Measurements from ENCODE around the gene SLC29A1. TPM values are rescaled to one million over a fixed set of nuclear protein-coding genes. Genes with fewer than 3 reads are reported as not detected.

Gene SLC29A1
- total and polyA plus RNA-seq, 2 of the 8 experiments (the other 6 are each of a cell fraction or from before 2014, with no cell fraction given) = 187 to 558 TPM

DNA sequence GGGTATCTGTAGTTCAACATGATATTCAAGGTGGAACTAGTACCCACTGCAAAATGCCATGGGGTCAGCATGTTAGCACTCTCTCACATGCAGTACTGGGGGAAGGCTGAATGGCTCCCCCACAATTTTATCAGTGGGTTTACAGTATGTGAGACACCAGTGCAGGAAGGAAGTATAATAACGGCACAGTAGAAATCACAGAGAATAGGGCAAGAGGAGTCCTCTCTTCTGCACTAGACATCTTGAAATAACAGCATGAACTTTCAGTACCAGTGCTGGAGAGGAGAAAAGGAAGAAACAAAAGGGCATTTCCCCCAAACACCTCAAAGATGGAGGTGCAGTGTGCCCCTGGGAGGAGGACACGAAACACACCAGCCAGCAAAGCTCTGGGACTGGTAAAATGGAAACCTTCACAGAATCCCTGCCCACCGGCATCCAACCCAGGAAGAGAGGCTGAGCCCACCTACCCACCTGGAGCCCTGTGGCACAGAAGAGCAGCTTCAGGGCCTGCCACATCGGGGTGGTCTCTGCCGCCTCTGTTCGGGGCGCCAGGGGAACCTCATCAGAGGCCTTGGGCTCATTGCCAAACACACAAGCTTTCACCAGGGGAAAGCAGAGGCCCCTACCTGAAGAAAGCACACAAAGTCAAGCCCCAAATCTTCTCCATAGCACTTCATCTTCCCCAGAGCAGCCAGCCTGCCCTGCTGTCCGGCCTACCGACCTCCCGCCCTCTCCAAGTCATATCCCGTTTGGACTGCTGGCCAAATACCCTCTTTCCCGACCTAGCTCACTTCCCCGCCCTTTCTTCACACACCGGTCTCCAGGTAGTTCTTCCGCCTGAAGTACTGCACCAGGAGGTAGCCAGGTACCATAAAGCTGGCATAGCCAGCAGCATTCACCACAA, 32.7 kb downstream of the SLC29A1 start (continued):
- TF ChIP-seq CHD7 (IDR thresholded peaks at IDR 0.05; ENCODE audit: insufficient replicate concordance, low read length) (no peak), POLR2AphosphoS5 (IDR thresholded peaks at IDR 0.05; ENCODE audit: low read depth, low read length) (peak; percentile 31; the same call in 1 of the 2 replicates), EGR1 (IDR thresholded peaks at IDR 0.05; ENCODE audit: borderline replicate concordance, low read depth, low read length) (no peak), CTBP2 (IDR thresholded peaks at IDR 0.05; ENCODE audit: borderline replicate concordance, insufficient read depth, insufficient read length, low read length) (no peak), CEBPB (IDR thresholded peaks at IDR 0.05; ENCODE audit: low read depth, low read length) (no peak), ZNF274 (IDR thresholded peaks at IDR 0.05; ENCODE audit: borderline replicate concordance, extremely low read depth, low read length) (no peak)
